ENCODE results near the gene FHIP1B.

FHIP1B gene

DNA sequence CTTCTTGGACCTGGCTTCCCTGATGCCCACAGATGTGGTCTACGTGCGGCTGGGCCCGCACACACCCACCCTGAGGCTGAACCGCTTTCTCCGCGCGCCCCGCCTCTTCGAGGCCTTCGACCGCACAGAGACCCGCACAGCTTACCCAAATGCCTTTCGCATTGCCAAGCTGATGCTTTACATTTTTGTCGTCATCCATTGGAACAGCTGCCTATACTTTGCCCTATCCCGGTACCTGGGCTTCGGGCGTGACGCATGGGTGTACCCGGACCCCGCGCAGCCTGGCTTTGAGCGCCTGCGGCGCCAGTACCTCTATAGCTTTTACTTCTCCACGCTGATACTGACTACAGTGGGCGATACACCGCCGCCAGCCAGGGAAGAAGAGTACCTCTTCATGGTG is 5.7 kb upstream of the FHIP1B start:
- DNase-seq (ENCODE audit: low read depth): no peak

DNA sequence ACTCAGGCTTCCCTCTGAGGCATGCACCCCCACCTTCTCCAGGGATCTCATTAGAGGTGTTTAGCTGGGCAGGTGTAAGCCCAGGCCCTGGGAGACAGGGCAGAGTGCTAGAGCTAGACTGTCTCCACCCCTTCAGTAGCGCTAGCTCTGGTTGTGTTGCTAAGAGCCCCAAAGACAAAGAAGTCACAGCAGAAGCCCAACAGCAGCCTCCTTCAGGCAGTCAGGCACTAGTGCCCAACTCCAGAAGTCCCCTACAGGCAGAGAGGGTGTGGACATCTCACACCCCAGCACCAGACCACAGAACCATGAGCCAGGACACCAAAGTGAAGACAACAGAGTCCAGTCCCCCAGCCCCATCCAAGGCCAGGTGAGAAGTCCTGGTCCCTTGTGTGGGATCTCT is 4.5 kb upstream of the FHIP1B start, which contains the start of gene CNGA4:
Gene CNGA4 (plus strand): TSS at position 188 of the 400 bp plus-strand sequence. CDS start 118 bp downstream, at position 306.
- no peak for DNase-seq (ENCODE audit: low read depth)

DNA sequence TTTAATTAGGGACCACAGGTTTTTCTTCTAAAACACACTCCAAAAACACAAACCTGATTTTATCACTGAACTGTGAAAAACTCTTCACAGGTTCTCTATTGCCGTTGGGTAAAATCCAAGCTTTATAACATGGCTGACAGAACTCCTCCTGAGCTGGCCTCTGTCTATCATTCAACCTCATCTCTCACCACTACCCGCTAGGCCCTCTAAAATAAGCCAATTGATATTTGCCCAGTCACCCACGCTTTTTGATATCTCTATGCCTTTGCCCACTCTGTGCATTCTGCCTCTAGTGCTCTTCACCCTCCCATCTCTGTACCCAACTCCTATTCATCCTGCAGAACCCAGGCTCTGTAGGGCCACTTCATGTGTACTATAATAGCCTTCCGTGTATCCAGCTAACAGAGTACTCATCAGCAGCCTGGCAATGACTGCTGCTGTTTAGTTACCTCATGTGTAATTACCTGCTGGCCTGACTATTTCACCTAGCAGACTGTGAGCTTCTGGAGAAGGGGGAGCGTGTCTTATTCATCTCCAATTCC is 3.4 kb upstream of the FHIP1B start:
- no peak for DNase-seq (ENCODE audit: low read depth)

DNA sequence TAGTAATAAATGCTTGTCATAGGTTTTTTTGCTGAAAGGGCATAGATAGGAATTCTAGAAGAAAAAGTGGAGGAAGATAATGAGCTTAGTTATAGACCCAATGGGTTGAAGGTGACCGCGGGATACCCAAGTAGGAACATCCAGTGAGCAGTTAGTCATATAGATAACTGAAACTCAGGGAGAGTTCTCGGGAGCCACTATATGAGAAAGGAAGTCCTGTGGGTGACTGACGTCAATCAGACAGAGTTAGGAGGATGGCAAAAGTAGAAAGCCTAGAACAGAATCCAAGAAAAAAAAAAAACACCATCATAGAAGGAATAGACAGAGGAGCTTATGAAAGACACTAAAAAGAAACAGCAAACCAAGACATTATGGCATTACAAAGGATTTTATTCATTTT is 2.8 kb upstream of the FHIP1B start:
- no peak for DNase-seq (ENCODE audit: low read depth)

DNA sequence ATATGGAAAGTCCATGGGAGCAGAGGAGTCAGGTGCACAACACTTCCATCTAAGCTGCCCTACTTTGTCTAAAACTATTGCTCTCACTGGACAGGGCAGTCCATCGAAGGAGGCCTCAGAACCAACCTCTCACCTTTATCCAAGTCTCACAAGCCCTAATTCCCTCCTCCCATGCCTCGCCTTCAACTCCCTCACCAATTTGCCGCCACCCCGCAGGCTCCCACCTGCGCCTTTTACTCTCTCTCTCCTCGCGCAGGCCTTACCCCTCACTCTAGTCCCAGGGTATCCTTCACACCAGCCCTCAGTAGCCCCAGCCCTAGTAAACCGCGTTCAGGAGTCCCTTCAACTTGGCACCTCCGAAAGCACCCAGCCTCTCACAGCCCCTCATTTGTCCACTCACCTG is 451 bp downstream of the FHIP1B start:
- no peak for DNase-seq (ENCODE audit: low read depth)

DNA sequence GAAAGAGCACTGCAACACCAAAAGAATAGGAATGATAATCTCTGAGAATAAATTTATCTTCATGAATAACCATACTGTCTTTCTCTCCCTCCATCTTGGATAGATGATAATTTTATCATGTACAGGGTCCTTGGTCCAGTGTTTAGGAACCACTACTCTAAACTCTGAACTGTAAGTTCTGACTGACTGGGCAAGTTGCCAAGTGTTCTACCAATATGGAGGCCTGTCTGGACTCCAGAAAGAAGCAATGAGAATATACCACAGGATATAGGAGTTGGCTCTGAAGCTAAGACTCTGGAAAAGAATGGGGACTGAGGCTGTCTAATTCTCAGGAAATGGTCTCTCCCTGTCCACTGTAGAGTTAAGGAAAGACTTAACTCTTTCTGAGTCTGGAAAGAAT is 1.5 kb downstream of the FHIP1B start:
- no peak for DNase-seq (ENCODE audit: low read depth)

DNA sequence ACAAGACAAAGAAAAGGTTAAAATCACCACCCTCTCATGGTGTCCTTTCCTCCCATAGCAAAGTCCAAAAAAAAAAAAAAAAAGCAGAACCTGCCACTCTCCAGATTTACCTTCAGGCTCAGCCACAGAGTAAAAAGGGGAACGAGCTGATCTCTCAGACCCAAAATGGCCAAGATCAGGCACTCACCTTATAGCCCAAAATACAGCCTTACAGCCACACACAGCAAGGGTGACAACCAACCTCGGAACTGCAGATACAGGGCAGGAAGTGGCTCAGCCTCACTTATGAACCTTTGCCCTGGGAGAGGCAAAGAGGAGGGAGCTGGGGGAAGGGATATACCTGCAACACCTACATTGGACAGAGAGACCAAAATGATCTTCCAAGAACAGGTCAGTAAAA is 4.5 kb downstream of the FHIP1B start:
- DNase-seq (ENCODE audit: low read depth): no peak

DNA sequence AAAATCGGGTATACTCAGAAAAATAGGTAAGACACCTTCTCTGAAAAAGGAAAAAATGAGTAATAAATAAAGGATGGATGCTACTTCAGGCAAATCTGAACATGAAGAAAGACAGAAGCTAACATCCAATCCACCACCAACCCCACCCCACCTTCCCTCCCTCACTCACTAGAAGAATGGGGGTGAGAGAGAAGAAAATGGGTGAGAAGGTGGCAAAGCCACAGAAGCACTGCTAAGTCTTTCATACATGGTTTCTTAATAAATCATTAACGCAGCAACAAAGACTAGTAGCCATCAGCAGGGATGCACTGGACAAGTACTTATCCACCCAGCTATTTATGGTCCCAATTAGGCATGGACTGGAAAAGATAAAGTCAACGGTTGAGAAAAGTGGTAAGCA is 5.9 kb downstream of the FHIP1B start:
- no peak for DNase-seq (ENCODE audit: low read depth)

DNA sequence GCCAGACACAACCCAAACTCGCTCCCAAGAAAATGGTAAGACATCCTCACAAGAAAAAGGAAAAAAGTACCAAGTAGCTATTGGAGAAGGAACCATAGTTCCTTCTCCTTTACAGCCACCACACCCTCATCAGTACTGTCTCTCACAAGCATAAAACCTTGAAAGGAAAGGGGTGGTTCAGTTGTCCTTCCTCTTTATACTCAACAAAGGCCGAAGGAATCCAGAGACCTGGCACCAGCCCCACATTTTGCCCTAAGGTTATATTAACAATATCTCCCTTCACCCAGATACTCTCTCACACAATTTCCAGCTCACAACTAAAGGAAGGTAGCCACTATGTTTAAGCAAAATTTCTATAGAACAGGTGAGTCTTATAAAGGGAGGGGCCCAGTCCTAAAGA is 8.5 kb downstream of the FHIP1B start:
- no peak for DNase-seq (ENCODE audit: low read depth)

DNA sequence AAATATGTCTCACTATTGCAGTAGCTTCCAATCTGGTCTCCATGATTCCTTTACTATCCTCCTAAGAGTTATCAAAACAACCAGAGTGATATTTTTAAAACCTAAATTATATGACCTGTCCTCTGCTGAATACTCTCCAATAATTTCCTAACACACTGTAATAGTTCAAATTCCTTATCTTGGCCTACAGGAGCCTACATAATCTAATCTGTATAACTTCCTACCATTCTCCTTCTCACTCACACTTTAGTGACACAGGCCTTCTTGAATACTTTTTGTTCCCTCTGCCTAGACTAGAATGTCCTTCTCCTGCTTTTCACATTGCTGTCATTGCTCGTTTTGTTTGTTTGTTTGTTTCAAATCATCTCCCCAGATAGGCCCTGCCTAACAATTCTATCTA is 9.4 kb downstream of the FHIP1B start:
- DNase-seq (ENCODE audit: low read depth): no peak

DNA sequence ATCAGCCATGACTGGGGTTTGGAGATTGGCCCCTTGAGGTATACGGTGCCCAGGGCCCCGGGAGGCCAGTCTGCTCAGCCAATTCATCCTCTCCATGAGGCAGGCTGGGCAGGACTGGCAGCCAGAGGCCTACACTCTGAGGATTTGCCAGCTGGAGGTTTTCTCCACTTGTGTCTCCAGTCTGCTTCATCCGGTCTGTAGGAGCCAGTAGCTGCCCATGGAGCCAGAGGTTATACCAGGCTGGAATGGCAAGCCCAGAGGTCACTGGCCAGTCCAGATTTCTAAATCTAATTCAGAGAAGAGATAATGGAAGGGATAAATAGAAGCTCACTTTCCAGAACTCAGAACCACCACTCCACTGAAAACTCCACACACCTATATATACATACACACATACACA is 10.0 kb downstream of the FHIP1B start:
- no peak for DNase-seq (ENCODE audit: low read depth)

DNA sequence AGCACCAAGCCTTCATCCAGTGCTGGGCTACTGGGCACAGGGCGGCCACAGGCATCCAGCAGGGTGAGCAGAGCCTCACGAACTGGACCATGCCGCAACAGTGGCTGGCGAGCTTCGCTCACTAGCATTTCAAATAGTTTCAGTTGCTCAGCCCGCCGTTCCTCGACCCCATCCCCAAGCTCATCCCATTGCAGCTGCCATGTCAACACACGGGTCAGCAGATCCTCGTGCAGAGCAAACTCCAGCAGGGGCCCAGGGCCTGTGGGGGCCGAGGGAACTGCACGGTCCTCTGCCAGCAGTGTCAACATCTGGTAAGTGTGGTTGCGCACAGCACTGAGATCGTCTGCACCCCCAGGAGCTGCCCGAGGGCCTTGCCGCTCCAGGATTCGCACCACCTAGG is 10.6 kb downstream of the FHIP1B start:
- DNase-seq (ENCODE audit: low read depth): no peak

DNA sequence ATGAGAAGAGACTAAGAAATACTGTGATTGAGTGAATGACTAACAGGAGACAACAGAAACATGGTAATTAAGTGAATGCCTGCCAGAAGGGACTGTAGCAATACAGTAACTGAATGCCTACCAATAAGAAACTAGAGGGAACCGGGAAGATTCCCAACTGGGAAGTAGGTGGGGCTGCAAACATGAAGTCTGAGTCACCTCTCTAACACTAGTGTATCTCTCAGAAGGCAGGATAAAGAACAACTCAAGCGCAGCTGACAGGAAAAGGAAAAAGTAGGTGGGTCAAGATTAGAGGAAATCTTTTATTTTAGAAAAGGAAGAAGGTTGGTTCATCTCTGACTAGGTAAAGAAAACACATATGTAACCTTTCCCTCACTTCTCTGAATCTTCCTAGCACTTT is 15.1 kb downstream of the FHIP1B start:
- no peak for DNase-seq (ENCODE audit: low read depth)

DNA sequence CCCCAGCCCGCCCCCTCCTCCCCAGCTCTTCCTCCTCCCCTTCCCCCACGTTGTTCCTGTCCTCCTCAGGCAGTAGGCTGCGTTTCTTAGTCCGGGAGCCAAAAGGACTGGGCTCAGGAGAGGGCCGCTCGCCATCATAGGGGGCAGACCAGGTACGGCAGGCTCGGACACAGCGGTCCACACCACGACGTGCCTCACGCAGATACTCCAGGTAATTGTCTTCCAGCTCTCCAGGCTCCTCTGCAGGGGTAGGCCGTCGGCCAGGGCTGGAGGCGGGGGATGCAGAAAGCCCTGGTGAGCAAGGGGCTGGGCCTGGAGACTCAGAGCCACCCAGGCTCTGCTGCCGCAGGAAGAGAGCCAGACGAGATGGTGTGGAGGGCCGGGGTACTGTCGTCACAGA is 16.7 kb downstream of the FHIP1B start:
- DNase-seq (ENCODE audit: low read depth): no peak

DNA sequence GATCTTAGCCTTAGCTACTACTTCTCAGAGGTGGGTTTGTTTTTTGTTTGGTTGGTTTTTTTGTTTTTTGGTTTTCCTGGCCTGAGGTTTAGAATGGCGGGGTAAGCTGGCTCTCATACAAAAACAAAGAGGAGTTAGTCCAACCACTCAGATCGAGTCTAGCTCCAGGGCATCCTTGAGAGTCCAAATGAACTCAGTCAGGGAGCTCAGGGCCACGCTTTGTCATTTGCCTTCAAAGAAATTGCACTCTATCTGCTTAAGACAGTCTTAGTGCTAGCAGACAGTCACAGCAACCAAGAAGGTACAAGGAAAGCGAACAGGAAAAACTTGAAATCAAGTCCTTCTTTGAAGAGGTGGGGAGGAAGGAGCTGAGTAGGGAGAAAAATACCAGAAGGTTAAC is 17.9 kb downstream of the FHIP1B start:
- no peak for DNase-seq (ENCODE audit: low read depth)

DNA sequence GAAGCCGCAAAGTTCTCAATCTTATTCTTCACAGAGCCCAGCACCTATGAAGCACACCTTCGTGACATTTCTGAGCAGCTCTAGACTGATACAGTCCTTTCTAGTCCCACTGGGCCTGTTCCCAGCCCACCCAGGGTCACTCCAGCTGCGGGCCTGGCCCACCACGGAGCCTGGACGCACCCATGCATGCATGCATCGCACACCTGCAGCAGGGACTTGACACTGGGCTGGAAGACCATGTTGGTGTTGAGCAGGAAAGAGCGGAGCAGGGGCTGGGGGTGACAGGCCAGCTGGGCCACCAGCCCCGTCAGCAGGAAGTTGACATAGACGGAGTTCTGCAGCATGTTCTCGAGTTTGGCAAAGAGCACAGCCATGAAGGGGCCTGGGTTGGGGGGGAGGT is 19.9 kb downstream of the FHIP1B start:
- DNase-seq (ENCODE audit: low read depth): no peak

DNA sequence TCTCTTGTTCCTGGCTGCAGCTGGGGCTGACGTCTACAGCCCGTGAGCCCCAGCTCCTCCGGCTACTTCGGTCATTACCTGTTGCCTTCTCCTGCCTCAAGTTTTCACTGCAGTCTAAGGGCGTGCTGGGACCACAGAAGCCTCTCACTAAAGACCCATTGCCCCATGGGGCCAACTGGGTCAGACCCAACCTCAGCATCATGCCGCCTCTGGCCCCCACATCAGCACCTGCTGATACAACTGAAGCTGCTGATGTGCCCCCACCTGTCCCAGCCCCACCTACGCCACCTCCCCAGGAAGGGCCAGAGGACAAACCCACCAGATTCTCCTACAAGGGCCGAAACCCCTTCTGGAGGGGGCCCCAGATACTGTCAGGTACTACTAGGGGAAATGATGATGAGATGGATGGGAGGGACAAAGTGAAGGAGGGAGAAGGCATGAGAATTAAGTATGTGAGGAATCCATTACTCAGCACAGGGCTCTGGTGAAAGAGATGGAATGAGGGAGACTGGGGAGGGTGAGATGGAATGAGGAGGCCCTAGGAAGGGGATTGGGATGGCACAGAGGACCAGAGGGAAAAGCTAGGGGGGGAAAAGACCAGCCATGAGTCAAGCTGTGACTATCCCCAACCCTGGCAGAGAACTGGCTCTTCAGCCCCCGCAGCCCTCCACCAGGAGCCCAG is 24.0 kb downstream of the FHIP1B start:
- no peak for DNase-seq (ENCODE audit: low read depth)

DNA sequence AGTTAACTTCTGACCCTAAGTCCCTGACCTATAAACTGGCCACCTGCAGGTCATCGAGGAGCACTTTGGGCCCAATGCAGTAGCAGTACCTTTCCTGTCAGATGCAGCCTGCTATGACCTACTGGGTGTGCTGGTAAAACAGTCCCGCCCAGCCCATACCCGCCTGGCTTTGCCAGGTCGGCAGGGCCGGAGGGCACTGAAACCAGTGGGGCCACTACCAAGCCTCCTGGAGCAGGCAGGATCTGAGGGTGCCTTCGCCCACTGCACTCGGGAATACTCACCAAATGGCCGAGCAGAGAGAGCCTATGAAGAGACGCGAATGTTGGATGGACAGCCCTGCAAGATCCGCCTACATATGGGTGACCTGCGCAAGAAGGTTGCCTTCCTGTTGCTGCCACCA is 24.6 kb downstream of the FHIP1B start:
- DNase-seq (ENCODE audit: low read depth): no peak

DNA sequence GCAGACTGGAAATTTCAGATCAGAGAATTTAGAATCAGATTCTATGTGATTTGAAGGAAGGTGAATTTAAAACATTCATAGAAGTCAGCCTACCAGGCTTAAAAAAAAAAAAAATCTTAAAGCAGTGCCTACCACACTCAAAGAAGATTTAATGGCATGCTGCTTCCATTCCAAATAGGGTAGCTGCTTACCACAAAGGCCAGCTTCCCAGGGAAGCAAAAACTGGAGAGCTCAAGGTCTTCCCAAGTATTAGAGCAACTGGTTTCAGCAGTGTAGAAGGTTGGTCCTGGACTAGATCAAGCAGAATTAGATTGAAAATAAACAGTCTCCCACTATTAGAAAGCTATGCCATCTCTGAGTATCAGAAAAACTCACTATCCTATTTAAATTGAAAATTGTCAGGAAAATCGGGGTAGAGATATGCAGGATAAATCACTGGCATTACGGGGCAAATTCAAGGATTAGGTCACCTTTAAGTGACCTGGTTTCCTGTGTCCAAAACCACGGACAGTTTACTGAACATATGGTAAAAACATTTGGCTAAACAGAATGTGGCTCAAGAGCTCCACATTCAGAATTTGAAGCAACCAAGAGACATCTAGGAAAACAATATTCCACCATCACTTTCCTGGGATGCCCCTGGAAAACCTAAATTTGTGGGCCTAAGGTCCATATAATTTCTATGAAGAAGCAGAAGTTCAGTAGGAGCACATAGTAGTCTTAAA is 27.8 kb downstream of the FHIP1B start:
- no peak for DNase-seq (ENCODE audit: low read depth)

DNA sequence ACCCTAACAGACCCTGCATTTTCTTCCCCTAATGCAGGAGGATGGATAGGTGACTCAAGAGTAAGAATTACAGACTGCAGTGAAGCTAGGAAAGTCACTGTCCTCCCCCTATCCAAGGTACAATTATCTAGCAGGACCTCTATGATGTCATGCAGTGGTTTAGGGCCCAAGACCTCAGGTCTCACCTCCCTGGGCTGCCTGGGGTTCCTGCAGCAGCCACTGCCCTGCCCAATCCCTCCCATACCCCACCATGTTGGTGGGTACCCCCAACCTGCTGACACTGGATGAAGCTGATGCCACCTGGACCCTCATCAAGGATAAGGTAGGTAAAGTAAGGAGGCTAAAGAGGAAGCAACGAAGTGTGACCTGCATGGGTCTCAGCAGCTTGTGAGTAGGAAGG is 29.1 kb downstream of the FHIP1B start, which contains the start of gene C11orf42:
Gene C11orf42 (plus strand): TSS at position 192 of the 400 bp plus-strand sequence. CDS start 59 bp downstream, at position 251.
- no peak for DNase-seq (ENCODE audit: low read depth)

DNA sequence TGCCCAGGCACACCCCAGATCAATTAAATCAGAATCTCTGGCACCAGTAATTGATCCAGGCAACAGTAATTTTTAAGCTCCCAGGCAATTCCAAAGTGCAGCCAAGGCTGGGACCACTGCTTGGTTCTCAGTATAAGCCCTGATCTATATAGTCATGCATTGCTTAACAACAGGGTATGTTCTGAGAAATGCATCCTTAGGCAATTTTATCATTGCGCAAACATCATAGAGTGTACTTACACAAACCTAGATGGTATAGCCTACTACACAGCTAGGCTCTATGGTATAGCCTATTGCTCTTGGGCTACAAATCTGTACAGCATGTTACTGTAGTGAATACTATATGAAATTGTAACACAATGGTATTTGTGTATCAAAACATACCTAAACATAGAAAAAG is 29.7 kb downstream of the FHIP1B start:
- DNase-seq (ENCODE audit: low read depth): no peak

DNA sequence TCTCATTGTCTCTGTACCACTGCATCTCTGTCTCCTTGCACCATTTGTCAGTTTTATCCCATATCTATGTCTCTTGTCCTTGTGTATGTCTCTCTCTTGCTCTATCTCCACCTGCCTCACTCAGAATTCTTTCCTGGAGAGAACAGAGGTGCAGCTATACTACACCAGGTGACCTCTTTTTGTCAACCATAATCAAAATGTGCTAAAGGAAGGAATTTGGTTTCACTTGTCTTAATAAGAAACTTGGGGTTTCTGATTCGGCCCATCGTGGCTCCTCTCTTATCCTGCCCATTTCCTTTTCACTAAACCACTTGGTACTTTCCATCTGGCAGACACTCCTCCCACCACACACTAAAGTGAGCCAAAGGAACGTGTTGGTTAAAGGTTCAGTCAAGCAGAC is 31.1 kb downstream of the FHIP1B start:
- DNase-seq (ENCODE audit: low read depth): no peak

DNA sequence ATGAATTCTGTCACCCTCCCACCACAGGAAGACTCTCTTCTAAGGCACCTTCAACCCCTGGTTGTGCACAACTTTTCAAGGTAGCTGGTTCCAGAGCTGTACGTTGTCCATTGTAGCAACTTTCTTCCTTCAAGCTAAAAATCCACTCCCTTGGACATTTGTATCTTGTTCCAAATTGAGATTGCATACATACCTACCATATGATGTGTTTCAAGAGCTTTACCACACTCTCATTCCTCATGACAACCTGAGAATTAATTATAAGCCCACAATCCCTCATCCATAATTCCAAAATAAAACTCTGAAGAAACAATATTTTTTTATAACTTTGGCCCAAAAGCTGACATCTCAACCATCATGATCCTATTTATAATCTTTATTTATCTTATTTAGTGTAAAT is 32.4 kb downstream of the FHIP1B start:
- DNase-seq (ENCODE audit: low read depth): no peak

DNA sequence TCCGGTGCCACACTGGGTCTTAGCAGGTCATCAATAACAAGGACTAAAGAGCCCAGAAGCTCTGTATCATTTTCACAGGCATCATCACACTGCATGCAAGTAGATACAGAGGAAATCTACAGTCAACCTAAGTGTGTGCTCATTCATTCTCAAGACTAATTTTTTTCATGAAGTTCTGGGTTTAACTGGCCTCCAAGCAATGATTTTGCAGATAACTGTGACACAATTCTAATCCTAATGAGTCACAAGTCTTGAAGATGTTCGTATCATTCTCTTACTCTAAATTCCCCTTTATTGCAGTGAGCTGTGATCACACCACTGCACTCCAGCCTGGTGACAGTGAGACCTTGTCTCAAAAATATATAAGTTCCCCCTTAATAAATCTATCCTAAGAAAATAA is 33.0 kb downstream of the FHIP1B start:
- no peak for DNase-seq (ENCODE audit: low read depth)

Measured in activated T-cell treated with anti-CD3 and anti-CD28 coated beads for 24 hours (primary cell).